Activated naive CD8-positive, alpha-beta T cell treated with anti-CD3 and anti-CD28 coated beads for 36 hours (primary cell): ENCODE results near the gene KLHL13. TPM values are rescaled to one million over a fixed set of nuclear protein-coding genes. Genes with fewer than 3 reads are reported as not detected.
"Not testable (repeated sequence)": the region's sequence is repeated elsewhere in the genome, so short reads cannot be mapped to it uniquely, and the experiment has no call there.

Experiments
- DNase-seq: peaks from one replicate; pipeline ENCODE4 v3.0.0; 2021
- H3K27ac Mint-ChIP-seq: one replicate; pipeline ENCODE4 v1.8.0; 2022; ENCODE audit warnings: mild to moderate bottlenecking, moderate library complexity, mixed read lengths
- H3K27me3 Mint-ChIP-seq: one replicate; pipeline ENCODE4 v1.8.0; 2022; ENCODE audit warnings: mild to moderate bottlenecking, mixed read lengths
- H3K36me3 Mint-ChIP-seq: one replicate; pipeline ENCODE4 v1.8.0; 2021; ENCODE audit warnings: mild to moderate bottlenecking, mixed read lengths
- H3K4me1 Mint-ChIP-seq: one replicate; pipeline ENCODE4 v1.8.0; 2021; ENCODE audit warnings: mixed read lengths
- H3K4me3 Mint-ChIP-seq: one replicate; pipeline ENCODE4 v1.8.0; 2022; ENCODE audit warnings: mild to moderate bottlenecking, moderate library complexity, mixed read lengths
- H3K9me3 Mint-ChIP-seq: one replicate; pipeline ENCODE4 v1.8.0; 2022; ENCODE audit warnings: mixed read lengths
- total RNA-seq, 2 experiments: library from RNA; stranded (reverse); gene quantifications; one replicate each; pipeline ENCODE4 v1.2.3, GENCODE V29; 2021

The KLHL13 gene
- total RNA-seq, result 1 to 10 TPM; 2.2 to 5.1 TPM

- no peaks in the 10 kb centered on the region for H3K36me3 Mint-ChIP-seq
- peaks cover 7% of the 10 kb centered on the region for H3K4me1 Mint-ChIP-seq
- H3K9me3 Mint-ChIP-seq, result no peaks in the 10 kb centered on the region
- peak within 1 kb of the TSS; percentile 74 for H3K27ac Mint-ChIP-seq
- DNase-seq, result peak; percentile 22
- H3K4me3 Mint-ChIP-seq, result peak within 1 kb of the TSS; percentile 79
- peaks cover 3% of the 10 kb centered on the region for H3K27me3 Mint-ChIP-seq
Observed at GRCh38 chrX:118116713-118117550, at the start of gene KLHL13. KLHL13 (minus strand) TSS chrX:118116810; CDS start chrX:118028473, 88,337 bp downstream.

GRCh38 chrX:118164138-118164537 lies 47.5 kb upstream of the KLHL13 start:
- Mint-ChIP-seq H3K4me3 (no peak overlapping the region), H3K4me1 (no peaks in the 10 kb centered on the region), H3K27ac (no peak overlapping the region), H3K27me3 (peaks cover 3% of the 10 kb centered on the region), H3K9me3 (no peaks in the 10 kb centered on the region), H3K36me3 (no peaks in the 10 kb centered on the region)
- DNase-seq, result no peak

- DNase-seq, result no peak
- Mint-ChIP-seq H3K27ac (no peak overlapping the region), H3K27me3 (no peaks in the 10 kb centered on the region), H3K9me3 (no peaks in the 10 kb centered on the region), H3K4me1 (no peaks in the 10 kb centered on the region), H3K4me3 (no peak overlapping the region), H3K36me3 (no peaks in the 10 kb centered on the region)
Observed at GRCh38 chrX:118156953-118157608, 40.5 kb upstream of the KLHL13 start.

GRCh38 chrX:118156254-118156952 lies 39.8 kb upstream of the KLHL13 start:
- Mint-ChIP-seq H3K4me3 (no peak overlapping the region), H3K4me1 (no peaks in the 10 kb centered on the region), H3K9me3 (no peaks in the 10 kb centered on the region), H3K27me3 (no peaks in the 10 kb centered on the region), H3K36me3 (no peaks in the 10 kb centered on the region), H3K27ac (no peak overlapping the region)
- DNase-seq, result no peak

GRCh38 chrX:118153270-118153669 lies 36.7 kb upstream of the KLHL13 start:
- no peak overlapping the region for H3K4me3 Mint-ChIP-seq
- no peaks in the 10 kb centered on the region for H3K9me3 Mint-ChIP-seq
- H3K27me3 Mint-ChIP-seq, result no peaks in the 10 kb centered on the region
- no peaks in the 10 kb centered on the region for H3K4me1 Mint-ChIP-seq
- DNase-seq, result no peak
- H3K27ac Mint-ChIP-seq, result no peak overlapping the region
- no peaks in the 10 kb centered on the region for H3K36me3 Mint-ChIP-seq

GRCh38 chrX:118152721-118153120 lies 36.1 kb upstream of the KLHL13 start:
- Mint-ChIP-seq H3K4me3 (no peak overlapping the region), H3K9me3 (no peaks in the 10 kb centered on the region), H3K27me3 (no peaks in the 10 kb centered on the region), H3K4me1 (no peaks in the 10 kb centered on the region), H3K36me3 (no peaks in the 10 kb centered on the region), H3K27ac (no peak overlapping the region)
- DNase-seq, result no peak

GRCh38 chrX:118148737-118149136 lies 32.1 kb upstream of the KLHL13 start:
- no peaks in the 10 kb centered on the region for H3K9me3 Mint-ChIP-seq
- H3K4me3 Mint-ChIP-seq, result no peak overlapping the region
- no peak for DNase-seq

GRCh38 chrX:118147771-118148170 lies 31.2 kb upstream of the KLHL13 start:
- not testable (repeated sequence) for H3K36me3 Mint-ChIP-seq, H3K9me3 Mint-ChIP-seq, H3K4me3 Mint-ChIP-seq, H3K27me3 Mint-ChIP-seq, H3K27ac Mint-ChIP-seq, H3K4me1 Mint-ChIP-seq, DNase-seq

More at GRCh38 chrX:118148737-118149136, 32.1 kb upstream of the KLHL13 start:
- Mint-ChIP-seq H3K4me1 (no peaks in the 10 kb centered on the region), H3K36me3 (no peaks in the 10 kb centered on the region), H3K27ac (no peak overlapping the region), H3K27me3 (no peaks in the 10 kb centered on the region)

- Mint-ChIP-seq H3K4me3 (no peak overlapping the region), H3K27me3 (no peaks in the 10 kb centered on the region), H3K36me3 (no peaks in the 10 kb centered on the region), H3K4me1 (no peaks in the 10 kb centered on the region), H3K27ac (no peak overlapping the region), H3K9me3 (no peaks in the 10 kb centered on the region)
- DNase-seq, result no peak
Observed at GRCh38 chrX:118143578-118143977, 27.0 kb upstream of the KLHL13 start.

- Mint-ChIP-seq H3K27me3 (no peaks in the 10 kb centered on the region), H3K4me1 (no peaks in the 10 kb centered on the region), H3K27ac (no peak overlapping the region), H3K36me3 (no peaks in the 10 kb centered on the region), H3K4me3 (no peak overlapping the region), H3K9me3 (no peaks in the 10 kb centered on the region)
- no peak for DNase-seq
Observed at GRCh38 chrX:118131336-118131735, 14.7 kb upstream of the KLHL13 start.

- no peak overlapping the region for H3K4me3 Mint-ChIP-seq
- DNase-seq, result no peak
- H3K4me1 Mint-ChIP-seq, result peaks cover 4% of the 10 kb centered on the region
- no peaks in the 10 kb centered on the region for H3K9me3 Mint-ChIP-seq
- H3K27me3 Mint-ChIP-seq, result no peaks in the 10 kb centered on the region
- H3K27ac Mint-ChIP-seq, result no peak overlapping the region
- H3K36me3 Mint-ChIP-seq, result no peaks in the 10 kb centered on the region
Observed at GRCh38 chrX:118129681-118130080, 13.1 kb upstream of the KLHL13 start.

- Mint-ChIP-seq H3K36me3 (no peaks in the 10 kb centered on the region), H3K4me3 (no peak overlapping the region), H3K9me3 (no peaks in the 10 kb centered on the region), H3K4me1 (peaks cover 4% of the 10 kb centered on the region), H3K27me3 (no peaks in the 10 kb centered on the region), H3K27ac (no peak overlapping the region)
- no peak for DNase-seq
Observed at GRCh38 chrX:118128724-118129123, 12.1 kb upstream of the KLHL13 start.

GRCh38 chrX:118126286-118126685 lies 9.7 kb upstream of the KLHL13 start:
- Mint-ChIP-seq H3K27me3 (no peaks in the 10 kb centered on the region), H3K4me3 (no peak overlapping the region), H3K9me3 (no peaks in the 10 kb centered on the region), H3K27ac (no peak overlapping the region), H3K36me3 (no peaks in the 10 kb centered on the region), H3K4me1 (peaks cover 4% of the 10 kb centered on the region)
- no peak for DNase-seq

- not testable (repeated sequence) for H3K36me3 Mint-ChIP-seq, DNase-seq, H3K27me3 Mint-ChIP-seq, H3K4me3 Mint-ChIP-seq, H3K9me3 Mint-ChIP-seq, H3K4me1 Mint-ChIP-seq, H3K27ac Mint-ChIP-seq
Observed at GRCh38 chrX:118124243-118124642, 7.6 kb upstream of the KLHL13 start.

GRCh38 chrX:118117741-118118140 lies 1.1 kb upstream of the KLHL13 start:
- Mint-ChIP-seq H3K36me3 (no peaks in the 10 kb centered on the region), H3K27me3 (peaks cover 3% of the 10 kb centered on the region), H3K27ac (no peak overlapping the region), H3K9me3 (no peaks in the 10 kb centered on the region), H3K4me1 (peaks cover 7% of the 10 kb centered on the region), H3K4me3 (peak overlapping the region; percentile 25)
- no peak for DNase-seq
